Eye (tissue), 1 donor: Measurements from ENCODE around the gene SURF1.
A peak's percentile ranks its signal among the peaks of the same experiment; 100 is the strongest.
"Not testable (repeated sequence)": the region's sequence is repeated elsewhere in the genome, so short reads cannot be mapped to it uniquely, and the experiment has no call there.

Experiments
- DNase-seq: peaks from one replicate; pipeline ENCODE4 v3.0.0-alpha.2; 2015

Gene SURF1

DNA sequence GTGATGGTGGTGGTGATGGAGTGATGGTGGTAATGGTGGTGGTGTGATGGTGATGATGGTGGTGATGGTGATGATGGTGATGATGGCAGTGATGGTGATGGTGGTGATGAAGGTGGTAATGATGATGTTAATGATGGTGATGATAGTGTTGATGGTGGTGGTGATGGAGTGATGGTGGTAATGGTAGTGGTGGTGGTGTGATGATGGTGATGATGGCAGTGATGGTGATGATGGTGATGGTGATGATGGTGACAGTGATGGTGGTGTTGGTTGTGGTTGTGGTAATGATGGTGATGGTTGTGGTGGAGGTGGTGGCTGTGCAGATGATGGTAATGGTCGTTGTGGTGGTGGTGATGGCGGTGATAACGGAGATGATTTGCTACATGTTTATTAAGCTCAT lies 27.2 kb upstream of the SURF1 start:
- no peak for DNase-seq

DNA sequence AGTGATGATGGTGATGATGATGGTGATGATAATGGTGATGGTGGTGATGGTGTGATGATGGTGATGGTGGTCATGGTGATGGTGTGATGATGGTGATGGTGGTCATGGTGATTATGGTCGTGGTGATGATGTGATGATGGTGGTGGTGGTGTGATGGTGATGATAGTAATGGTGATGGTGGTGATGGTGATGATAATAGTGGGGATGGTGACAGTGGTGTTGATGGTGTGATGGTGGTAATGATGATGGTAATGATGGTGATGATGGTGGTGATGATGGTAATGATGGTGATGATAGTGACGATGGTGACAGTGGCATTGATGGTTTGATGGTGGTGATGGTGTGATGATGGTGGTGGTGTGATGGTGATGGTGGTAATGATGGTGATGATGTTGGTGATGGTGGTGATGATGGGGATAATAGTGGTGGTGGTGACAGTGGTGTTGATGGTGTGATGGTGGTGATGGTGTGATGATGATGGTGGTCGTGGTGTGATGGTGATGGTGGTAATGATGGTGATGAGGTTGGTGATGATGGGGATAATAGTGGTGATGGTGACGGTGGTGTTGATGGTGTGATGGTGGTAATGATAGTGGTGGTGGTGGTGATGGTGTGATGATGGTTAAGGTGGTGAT lies 26.3 kb upstream of the SURF1 start:
- no peak for DNase-seq

- DNase-seq: no peak
Observed at GRCh38 chr9:133380734-133381133, 24.4 kb upstream of the SURF1 start.

DNA sequence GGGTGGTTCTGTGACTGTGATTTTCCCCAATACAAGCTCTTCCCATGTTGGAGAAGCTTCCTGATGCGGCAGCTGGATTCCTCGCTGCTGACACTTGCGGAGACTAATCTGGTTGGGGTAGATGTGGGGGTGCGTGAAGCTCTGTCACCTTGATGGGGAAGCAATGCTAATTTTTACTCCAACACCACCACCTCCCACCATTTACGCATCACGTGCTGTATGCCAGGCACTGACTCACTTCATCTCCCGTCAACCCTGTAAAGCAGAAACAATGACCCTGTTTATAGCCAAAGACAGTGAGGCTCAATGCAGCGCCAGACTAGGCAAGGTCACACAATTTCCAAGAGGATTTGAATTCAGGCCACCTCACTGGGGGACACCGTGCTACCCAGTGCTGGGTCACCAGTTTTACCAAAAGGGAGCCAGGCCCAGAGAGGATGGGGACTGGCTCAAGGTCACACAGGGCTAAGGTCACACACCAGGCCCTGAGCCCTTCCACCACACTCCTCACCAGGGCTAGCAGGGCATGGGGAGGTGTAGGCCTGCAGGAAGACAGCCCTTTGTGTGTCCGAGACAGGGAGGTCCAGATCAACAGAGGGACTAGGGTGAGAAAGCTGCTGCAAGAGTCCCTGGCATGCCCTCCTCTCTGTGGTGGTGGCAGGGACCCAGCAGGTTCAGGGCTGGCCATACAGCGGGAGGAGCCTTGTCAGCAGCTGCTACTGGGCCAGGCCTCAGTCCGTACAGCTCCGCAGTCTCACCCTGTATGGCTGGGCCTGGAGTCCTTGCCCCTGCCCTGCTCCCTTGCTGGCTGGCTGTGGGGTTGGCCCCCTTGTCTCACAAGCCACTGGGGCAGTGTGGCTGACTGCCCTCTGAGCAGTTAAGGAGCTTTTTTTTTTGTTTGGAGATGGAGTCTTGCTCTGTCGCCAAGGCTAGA lies 23.1 kb upstream of the SURF1 start:
- no peak for DNase-seq

DNA sequence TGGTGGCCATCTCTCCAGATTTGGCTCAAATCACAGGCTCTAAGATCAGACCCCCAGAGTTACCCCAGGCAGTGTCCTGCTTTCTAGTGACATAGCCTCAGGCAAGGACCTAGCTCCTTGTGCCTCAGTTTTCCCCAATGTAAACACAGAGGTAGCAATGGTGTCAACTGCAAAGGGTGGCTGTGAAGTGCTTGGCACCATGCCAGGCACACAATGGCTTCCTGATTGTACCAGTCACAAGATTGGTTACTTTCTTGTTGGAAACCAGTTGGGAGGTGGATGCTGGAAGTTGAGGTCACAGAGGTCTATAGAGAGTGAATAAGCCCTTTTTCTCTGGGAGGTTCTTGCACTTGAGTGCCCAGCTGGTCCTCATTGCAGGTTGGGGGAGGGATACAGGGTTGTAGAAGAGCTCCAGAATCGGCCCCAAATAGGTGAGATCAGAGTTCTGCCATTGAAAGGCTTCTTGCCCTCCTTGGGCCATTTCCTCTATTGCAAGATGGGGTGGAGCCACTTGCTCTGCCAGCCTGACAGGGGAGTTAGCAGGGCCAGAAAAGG lies 22.2 kb upstream of the SURF1 start:
- DNase-seq: no peak

GRCh38 chr9:133377721-133378216 lies 21.5 kb upstream of the SURF1 start:
- DNase-seq: no peak

DNA sequence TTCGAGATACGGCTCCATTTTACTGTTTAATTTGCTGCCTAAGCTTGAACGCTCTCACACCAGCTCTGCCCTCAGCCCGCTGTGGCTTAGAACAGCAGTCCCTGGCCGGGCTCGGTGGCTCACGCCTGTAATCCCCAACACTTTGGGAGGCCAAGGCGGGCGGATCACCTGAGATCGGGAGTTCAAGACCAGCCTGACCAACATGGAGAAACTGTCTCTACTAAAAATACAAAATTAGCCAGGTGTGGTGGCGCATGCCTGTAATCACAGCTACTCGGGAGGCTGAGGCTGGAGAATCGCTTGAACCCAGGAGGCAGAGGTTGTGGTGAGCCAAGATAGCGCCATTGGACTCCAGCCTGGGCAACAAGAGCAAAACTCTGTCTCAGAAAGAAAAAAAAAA lies 21.0 kb upstream of the SURF1 start:
- DNase-seq: not testable (repeated sequence)

GRCh38 chr9:133375724-133376654 lies 19.7 kb upstream of the SURF1 start, which contains the start of the genes STKLD1 and SURF4:
TSS of gene STKLD1 (plus strand) at chr9:133376366. CDS start at chr9:133376474, 108 bp downstream.
TSS of gene SURF4 (minus strand) at chr9:133376060. CDS start at chr9:133375969, 91 bp downstream.
- DNase-seq: peak; percentile 98

- DNase-seq: peak; percentile 63
Observed at GRCh38 chr9:133375116-133375723, 18.9 kb upstream of the SURF1 start.

DNA sequence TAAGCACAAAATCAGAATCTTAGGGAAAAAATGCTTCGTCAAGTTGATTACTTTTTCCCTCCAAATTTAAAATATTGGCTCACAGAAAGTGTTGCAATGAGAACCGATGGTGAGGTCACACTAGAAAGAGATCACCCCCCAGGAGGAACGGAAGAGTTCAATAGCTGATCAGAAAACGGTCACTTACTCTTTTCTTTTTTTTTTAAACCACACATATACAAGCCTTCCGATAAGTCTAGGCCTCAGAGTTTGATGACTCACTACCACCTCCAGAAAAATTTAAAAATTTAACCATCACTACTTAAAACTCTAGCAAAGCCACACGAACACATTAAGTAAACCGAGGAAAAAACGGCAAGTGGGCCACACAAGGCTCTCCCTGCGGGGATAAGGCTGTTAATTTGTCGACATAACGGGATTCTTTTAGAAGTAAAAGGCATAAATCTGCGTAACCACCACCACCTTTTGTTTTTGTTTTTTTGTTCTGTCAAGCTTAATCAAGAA lies 18.4 kb upstream of the SURF1 start:
- no peak for DNase-seq

GRCh38 chr9:133372144-133372543 lies 15.9 kb upstream of the SURF1 start:
- no peak for DNase-seq

DNA sequence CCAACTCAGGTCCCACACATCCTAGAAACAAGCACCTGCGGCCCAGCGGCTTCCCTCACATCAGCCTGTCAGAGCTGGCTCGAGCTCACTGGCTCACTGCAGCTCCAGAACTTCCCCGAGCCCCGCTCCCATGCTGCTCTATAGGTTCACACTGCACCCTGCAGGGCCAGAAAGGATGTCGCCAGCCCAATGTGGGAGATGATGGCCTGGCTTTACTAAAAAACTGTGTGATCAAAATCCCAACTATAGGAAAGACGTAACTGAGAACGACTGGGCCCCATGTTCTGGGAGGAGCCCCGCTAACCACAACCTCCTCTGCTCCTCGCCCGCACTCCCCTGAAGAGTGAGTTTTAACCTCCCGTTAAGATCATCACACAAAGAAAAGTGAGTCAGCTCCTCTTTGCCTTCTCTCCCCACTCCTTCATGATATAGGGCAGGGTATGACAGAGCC lies 15.0 kb upstream of the SURF1 start:
- no peak for DNase-seq

DNA sequence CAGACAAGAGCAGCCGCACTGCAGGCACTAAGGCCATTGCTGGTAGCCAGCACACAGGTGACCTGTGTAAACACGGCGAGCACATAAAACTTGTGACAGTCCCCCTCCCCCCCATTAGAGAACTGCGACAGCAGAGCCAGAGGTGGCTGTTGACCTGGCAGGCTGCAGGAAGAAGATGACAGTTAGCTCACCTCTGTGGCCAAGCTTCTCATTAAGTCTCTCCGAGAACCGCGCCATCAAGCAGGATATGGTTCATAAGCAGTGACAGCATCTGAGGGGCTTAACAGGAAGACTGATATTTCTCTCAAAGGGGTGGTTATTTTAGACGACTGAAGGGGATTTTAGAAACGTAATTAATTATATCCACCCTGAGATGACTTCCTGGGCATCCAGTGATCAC lies 14.4 kb upstream of the SURF1 start:
- no peak for DNase-seq

GRCh38 chr9:133369933-133370332 lies 13.6 kb upstream of the SURF1 start:
- no peak for DNase-seq

GRCh38 chr9:133369422-133369821 lies 13.1 kb upstream of the SURF1 start:
- DNase-seq: no peak

DNA sequence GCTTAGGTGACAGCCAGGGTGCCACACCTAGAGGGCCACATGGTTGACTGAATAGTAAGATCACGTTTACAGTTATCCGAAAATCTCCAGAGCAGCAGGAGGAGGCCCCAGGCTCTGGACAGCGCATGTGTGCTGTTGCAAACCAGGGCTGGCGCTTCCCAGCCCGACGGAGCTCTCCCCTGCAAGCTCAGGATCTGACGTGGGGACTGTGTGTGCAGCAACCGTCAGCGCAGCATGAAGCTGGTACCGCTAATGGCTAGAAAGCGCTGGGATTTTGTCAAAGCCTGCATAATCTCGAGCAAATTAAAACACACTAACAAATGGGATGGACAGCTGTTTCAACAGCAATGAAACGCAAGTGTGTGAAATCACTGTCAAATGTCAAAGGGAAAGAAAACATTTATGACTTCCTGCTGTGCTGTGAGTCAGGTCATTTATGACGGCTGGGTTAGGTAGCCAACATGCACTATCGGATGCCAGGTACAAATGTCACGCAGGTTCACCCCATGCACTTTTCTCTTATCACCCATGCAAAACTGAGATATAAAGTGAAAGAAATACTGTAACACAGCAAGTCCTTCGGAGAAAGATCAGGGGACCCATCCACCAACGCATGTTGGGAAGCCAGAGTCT lies 12.1 kb upstream of the SURF1 start:
- no peak for DNase-seq

GRCh38 chr9:133367778-133368177 lies 11.5 kb upstream of the SURF1 start:
- DNase-seq: no peak

GRCh38 chr9:133367221-133367620 lies 10.9 kb upstream of the SURF1 start:
- DNase-seq: no peak

GRCh38 chr9:133366435-133366834 lies 10.1 kb upstream of the SURF1 start:
- no peak for DNase-seq

- no peak for DNase-seq
Observed at GRCh38 chr9:133362359-133363044, 6.2 kb upstream of the SURF1 start.
